COLO668 (cell line): Measurements from ENCODE around the gene CBY1.

Experiments used
- DNase-seq: peaks from one replicate; lab custom pipeline; 2025; ENCODE audit not compliant: unreplicated experiment; lab: John Stamatoyannopoulos, UW

The CBY1 gene

GRCh38 chr22:38700270-38700788, 43.9 kb downstream of the CBY1 start:
- DNase-seq, result peak; percentile 88

- DNase-seq, result peak; percentile 98
Measured at GRCh38 chr22:38700789-38701628, 44.6 kb downstream of the CBY1 start, which contains the start of gene JOSD1. TSS of gene JOSD1 (minus strand) at chr22:38700943. CDS start at chr22:38699987, 956 bp downstream.

GRCh38 chr22:38704654-38705234, 48.3 kb downstream of the CBY1 start:
- DNase-seq, result no peak

GRCh38 chr22:38705235-38706100, 49.0 kb downstream of the CBY1 start, which contains the start of gene GTPBP1:
TSS of gene GTPBP1 (plus strand) at chr22:38705944. CDS start at chr22:38705956, 12 bp downstream.
- DNase-seq, result peak; percentile 99

- peak; percentile 63 for DNase-seq
Measured at GRCh38 chr22:38706101-38706900, 49.9 kb downstream of the CBY1 start.

DNA sequence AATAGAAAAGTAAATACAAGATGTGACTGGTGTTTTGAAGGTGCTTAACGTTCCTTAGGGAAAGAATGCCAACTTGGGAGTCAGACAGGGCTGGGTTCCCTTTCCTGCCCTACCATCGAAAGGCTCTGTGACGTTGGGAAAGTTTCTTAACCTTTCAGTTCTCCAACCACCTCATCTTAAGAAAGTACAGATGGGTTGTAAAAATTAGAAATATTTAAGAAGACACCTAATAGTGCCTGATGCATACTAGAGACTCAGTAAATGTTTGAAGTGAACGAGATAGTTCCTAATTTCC, 50.4 kb downstream of the CBY1 start:
- DNase-seq, result no peak

DNA sequence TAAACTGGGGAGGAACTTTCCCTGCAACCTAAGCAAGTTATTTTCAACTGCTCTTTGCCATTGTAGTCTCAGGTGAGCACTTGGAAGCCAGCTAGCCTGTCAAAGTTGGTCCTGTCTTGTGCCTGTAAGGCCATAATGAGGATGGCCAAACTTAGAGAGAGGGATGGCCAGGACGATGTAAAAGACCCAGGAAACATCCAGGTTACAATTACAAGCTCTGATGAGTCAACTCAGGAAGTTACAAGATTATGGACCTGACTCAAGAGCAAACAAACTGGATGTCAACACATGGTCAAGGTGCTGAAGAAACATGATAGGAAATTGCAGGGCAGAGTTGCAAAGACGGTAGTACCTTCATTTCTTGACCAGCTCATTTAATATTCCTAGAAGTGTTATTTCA, 50.9 kb downstream of the CBY1 start:
- DNase-seq, result no peak

DNA sequence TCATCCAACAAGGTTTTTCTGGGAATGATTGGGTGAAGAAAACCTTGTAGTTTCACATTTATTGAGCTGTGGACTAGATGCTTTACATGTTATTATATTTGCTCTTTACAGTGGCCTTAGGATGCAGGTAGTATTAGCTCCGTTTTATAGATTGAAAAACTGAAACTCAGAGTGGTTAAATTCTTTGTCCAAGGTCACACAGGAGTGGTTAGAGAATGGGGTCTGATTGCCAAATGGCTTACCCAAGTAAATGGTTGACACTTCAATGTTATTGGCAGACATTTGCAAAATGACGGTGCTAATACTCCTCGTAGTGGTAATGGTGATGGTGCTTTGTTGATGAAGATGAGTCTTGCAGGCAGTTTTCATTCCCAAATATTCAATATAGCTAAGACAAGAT, 51.5 kb downstream of the CBY1 start:
- DNase-seq, result no peak

DNA sequence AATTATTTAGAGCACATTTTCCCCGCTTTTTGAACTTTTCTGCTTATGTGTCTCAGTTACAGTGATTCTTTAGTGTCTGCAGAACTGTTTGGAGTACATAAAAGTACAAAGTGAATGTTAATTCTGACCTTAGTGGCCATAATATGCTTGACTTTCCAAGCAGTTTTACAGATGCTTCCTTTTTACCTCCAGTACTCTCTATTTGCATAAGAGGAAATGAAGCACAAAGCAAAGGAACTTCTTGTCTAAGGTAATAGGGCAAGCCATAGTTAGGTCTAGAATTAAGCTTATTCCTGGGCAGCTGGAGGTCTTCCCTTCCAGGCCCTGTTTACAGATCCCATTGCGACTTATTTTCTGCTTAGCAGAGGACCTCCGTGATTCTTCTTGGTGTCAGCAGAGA, 52.9 kb downstream of the CBY1 start:
- no peak for DNase-seq

DNA sequence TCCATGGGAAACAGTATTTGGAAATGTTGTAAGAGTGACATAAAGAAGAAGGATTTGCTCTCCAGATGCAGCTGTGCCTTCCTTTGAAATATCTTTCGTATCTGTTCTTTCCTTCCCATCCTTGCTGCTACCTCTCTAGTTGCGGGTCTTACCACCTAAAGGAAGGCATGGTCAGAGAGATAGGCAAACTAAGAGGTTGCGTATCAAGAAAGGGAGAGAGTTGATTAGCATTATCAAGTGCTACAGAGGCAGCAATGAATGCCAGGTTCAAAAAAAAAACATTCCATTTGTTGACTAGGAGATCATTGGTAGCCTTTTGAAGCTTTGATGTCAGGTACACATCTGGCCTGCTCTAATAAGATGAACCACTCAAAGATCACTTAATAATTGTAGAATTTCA, 53.9 kb downstream of the CBY1 start:
- DNase-seq, result no peak

GRCh38 chr22:38710866-38711265, 54.4 kb downstream of the CBY1 start:
- no peak for DNase-seq

- no peak for DNase-seq
Measured at GRCh38 chr22:38712486-38713207, 56.2 kb downstream of the CBY1 start.

DNA sequence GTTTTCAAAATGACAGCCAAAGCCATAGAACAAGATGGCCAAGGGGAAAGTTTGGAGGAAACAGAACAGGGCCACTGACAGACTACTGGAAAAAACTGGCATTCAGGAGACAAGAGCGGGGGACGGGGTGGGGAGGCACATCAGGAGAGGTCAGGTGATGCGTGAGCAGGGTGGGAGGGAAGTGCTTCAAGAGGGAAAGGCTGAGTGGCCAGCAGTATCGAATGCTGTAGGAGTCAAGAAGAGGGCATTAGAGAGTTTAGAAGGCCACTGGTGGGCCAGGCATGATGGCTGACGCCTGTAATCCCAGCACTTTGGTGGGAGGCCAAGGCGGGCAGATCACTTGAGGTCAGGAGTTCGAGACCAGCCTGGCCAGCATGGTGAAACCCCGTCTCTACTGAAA, 57.5 kb downstream of the CBY1 start:
- DNase-seq, result no peak

DNA sequence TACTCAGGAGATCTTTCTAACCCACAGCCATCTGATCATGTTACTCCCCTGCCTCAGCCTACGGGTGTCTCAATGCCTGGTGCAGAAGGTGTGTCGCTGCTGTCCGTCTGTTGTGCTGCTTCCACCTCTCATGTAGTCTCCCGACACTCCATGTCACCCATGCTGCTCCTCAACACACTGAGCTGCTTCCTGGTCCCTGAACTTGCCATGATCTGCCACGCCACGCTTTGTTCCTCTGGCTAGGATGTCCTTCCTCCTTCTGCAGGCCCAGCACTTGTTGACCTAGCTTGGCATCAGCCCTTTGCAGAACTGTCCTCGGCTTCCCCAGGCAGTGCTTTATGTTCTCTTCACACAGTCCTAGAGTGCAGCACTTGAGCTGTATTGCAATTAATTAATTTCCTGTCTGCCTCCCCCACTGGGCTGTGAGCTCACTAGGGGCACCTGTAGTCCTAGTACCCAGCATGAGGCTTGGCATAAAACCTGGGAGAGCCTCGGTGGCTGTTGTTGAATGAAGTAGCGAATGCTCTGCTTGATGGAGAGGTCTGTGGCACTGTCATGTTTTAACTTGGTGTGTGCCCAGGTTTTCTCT, 58.8 kb downstream of the CBY1 start:
- no peak for DNase-seq

DNA sequence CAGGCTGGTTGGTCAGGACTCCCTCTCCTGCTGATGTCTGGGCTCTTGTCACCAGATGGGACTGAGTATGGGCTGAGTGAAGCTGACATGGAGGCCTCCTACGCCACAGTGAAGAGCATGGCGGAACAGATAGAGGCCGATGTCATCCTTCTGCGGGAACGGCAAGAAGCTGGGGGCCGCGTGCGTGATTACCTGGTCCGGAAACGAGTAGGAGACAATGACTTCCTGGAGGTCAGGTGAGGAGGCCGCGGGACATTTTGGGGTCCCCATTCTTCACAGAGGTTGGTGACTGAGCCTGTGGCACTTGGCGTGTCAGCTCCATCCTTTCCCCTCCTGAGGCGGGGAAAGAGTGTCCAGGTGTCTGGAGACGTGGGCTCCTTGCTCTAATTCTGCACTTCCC, 59.4 kb downstream of the CBY1 start:
- no peak for DNase-seq

- no peak for DNase-seq
Measured at GRCh38 chr22:38716271-38716670, 59.8 kb downstream of the CBY1 start.

GRCh38 chr22:38716826-38717225, 60.4 kb downstream of the CBY1 start:
- no peak for DNase-seq

GRCh38 chr22:38717244-38717643, 60.8 kb downstream of the CBY1 start:
- no peak for DNase-seq

DNA sequence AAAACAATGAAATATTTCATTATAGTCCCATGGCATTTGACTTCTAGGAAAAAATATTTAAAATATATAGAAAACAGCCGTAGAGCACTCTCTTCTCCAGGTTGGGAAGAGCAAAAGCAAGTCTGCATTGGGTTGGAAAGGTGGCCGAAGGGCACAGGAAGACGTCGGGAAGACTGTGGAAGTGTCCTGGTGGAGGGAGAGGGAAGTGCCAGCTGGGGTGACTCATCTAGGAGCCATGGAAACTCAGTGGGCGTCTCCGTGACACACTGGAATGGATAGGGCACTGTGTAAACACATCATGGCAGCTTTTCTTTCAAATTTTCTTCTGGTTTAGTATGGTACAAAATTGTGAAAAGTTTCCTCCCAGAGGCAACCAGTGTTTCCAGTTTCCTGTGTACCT, 62.0 kb downstream of the CBY1 start:
- DNase-seq, result peak; percentile 68

GRCh38 chr22:38719196-38719595, 62.8 kb downstream of the CBY1 start:
- DNase-seq, result no peak
